ENCODE results near the gene PTTG1IP2. TPM values are rescaled to one million over a fixed set of nuclear protein-coding genes. Genes with fewer than 3 reads are reported as not detected.

PTTG1IP2 gene
- total and polyA plus RNA-seq, 2 donors (not counting 1 experiment from before 2014, with no cell fraction given), result not detected

- no peak for TF ChIP-seq EZH2 (IDR thresholded peaks at IDR 0.05; ENCODE audit: borderline replicate concordance, insufficient read depth, low read depth, low read length, poor library complexity, severe bottlenecking)
- TF ChIP-seq CTCF (IDR thresholded peaks at IDR 0.05), result no peak
- H3K9ac ChIP-seq (ENCODE audit: low read length), result no peak overlapping the region
- no peaks in the 10 kb centered on the region for H3K79me2 ChIP-seq (ENCODE audit: control insufficient read depth, insufficient read depth, low read length)
- Mint-ChIP-seq H3K9me3 (ENCODE audit: insufficient read depth) (no peaks in the 10 kb centered on the region), H3K27me3 (peaks cover 9% of the 10 kb centered on the region), H3K27ac (no peak overlapping the region), H3K4me3 (no peak overlapping the region), H3K4me1 (no peaks in the 10 kb centered on the region)
- no peak for DNase-seq
- no peak overlapping the region for H3K4me3 ChIP-seq (ENCODE audit: control extremely low read depth in 1 of 5, extremely low read depth in 1 of 5, insufficient read depth in 1 of 5, low read depth in 2 of 5, low read length in 4 of 5)
- no peak overlapping the region for H3K4me2 ChIP-seq (replicated peaks; ENCODE audit: low read depth, low read length, poor library complexity, severe bottlenecking)
- no peaks in the 10 kb centered on the region for H4K20me1 ChIP-seq (ENCODE audit: control insufficient read depth, insufficient read depth, low read length, poor library complexity, severe bottlenecking)
- 92% methylated on average over 1 of the region's 1 CpG for WGBS (ENCODE audit: insufficient coverage)
- no peaks in the 10 kb centered on the region for H3K36me3 ChIP-seq (replicated peaks in 1 of 2; ENCODE audit: control extremely low read depth in 1 of 2, control insufficient read depth in 1 of 2, extremely low read depth in 1 of 2, insufficient read depth in 2 of 2, low read length in 1 of 2)
- POLR2A ChIA-PET, result no interaction called here
- CTCF ChIA-PET, result interaction anchor here (0.5 kb wide), 1 partner anchor 42 kb away, joined by 3 read pairs; no protein-coding TSS in a partner anchor
- H3K27ac ChIP-seq (ENCODE audit: low read length in 2 of 2), result no peak overlapping the region
- H3K27me3 ChIP-seq (replicated peaks in 1 of 4; ENCODE audit: control extremely low read depth in 1 of 4, control insufficient read depth in 3 of 4, insufficient read depth in 4 of 4, low read length in 3 of 4), result peaks cover 0 to 4% (median 0%) of the 10 kb centered on the region in 4 experiments
- ATAC-seq (ENCODE audit: low read depth), result no peak
- intact Hi-C loops (cut with micrococcal nuclease), result no loop called here
- H3K9me3 ChIP-seq (ENCODE audit: control extremely low read depth in 1 of 3, control insufficient read depth in 2 of 3, insufficient read depth in 1 of 3, low read length in 2 of 3), result no peaks in the 10 kb centered on the region
- no peaks in the 10 kb centered on the region for H3K4me1 ChIP-seq (ENCODE audit: control insufficient read depth in 2 of 2, insufficient read depth in 2 of 2, low read length in 2 of 2)
- H2AFZ ChIP-seq (ENCODE audit: insufficient read depth, low read depth, low read length, poor library complexity, severe bottlenecking), result no peak overlapping the region
These were observed 13.8 kb downstream of the PTTG1IP2 start for GRCh38 chr7:90483251-90483650.

GRCh38 chr7:90484706-90485105 lies 15.3 kb downstream of the PTTG1IP2 start:
- POLR2A ChIA-PET, result no interaction called here
- Histone ChIP-seq H2AFZ (ENCODE audit: insufficient read depth, low read depth, low read length, poor library complexity, severe bottlenecking) (no peak overlapping the region), H3K27ac (ENCODE audit: low read length in 2 of 2) (no peak overlapping the region), H4K20me1 (ENCODE audit: control insufficient read depth, insufficient read depth, low read length, poor library complexity, severe bottlenecking) (no peaks in the 10 kb centered on the region), H3K4me1 (ENCODE audit: control insufficient read depth in 2 of 2, insufficient read depth in 2 of 2, low read length in 2 of 2) (no peaks in the 10 kb centered on the region), H3K9me3 (ENCODE audit: control extremely low read depth in 1 of 3, control insufficient read depth in 2 of 3, insufficient read depth in 1 of 3, low read length in 2 of 3) (no peaks in the 10 kb centered on the region), H3K4me2 (replicated peaks; ENCODE audit: low read depth, low read length, poor library complexity, severe bottlenecking) (no peak overlapping the region), H3K27me3 (replicated peaks in 1 of 4; ENCODE audit: control extremely low read depth in 1 of 4, control insufficient read depth in 3 of 4, insufficient read depth in 4 of 4, low read length in 3 of 4) (peaks cover 0 to 4% (median 0%) of the 10 kb centered on the region in 4 experiments), H3K9ac (ENCODE audit: low read length) (no peak overlapping the region), H3K36me3 (replicated peaks in 1 of 2; ENCODE audit: control extremely low read depth in 1 of 2, control insufficient read depth in 1 of 2, extremely low read depth in 1 of 2, insufficient read depth in 2 of 2, low read length in 1 of 2) (no peaks in the 10 kb centered on the region), H3K79me2 (ENCODE audit: control insufficient read depth, insufficient read depth, low read length) (no peaks in the 10 kb centered on the region), H3K4me3 (ENCODE audit: control extremely low read depth in 1 of 5, extremely low read depth in 1 of 5, insufficient read depth in 1 of 5, low read depth in 2 of 5, low read length in 4 of 5) (no peak overlapping the region)
- no peak overlapping the region for H3K4me3 Mint-ChIP-seq
- no peaks in the 10 kb centered on the region for H3K9me3 Mint-ChIP-seq (ENCODE audit: insufficient read depth)
- TF ChIP-seq CTCF (IDR thresholded peaks at IDR 0.05), result no peak
- TF ChIP-seq EZH2 (IDR thresholded peaks at IDR 0.05; ENCODE audit: borderline replicate concordance, insufficient read depth, low read depth, low read length, poor library complexity, severe bottlenecking), result no peak
- CTCF ChIA-PET, result no interaction called here
- no peak for DNase-seq
- H3K27me3 Mint-ChIP-seq, result peaks cover 6% of the 10 kb centered on the region
- no peak overlapping the region for H3K27ac Mint-ChIP-seq
- intact Hi-C loops (cut with micrococcal nuclease), result no loop called here
- H3K4me1 Mint-ChIP-seq, result no peaks in the 10 kb centered on the region
- no peak for ATAC-seq (ENCODE audit: low read depth)
